HepG2 (cell line): Measurements from ENCODE around the gene VAC14. TPM values are rescaled to one million over a fixed set of nuclear protein-coding genes. Genes with fewer than 3 reads are reported as not detected.

Source experiments
- ATF7 ChIP-seq, 2 experiments: fragments of 450-650 bp in 1 of 2; sonication (generic) in 1 of 2; formaldehyde crosslinking in 1 of 2; IDR thresholded peaks; 2 replicates each; pipeline versions ENCODE4 v1.4.0 to v1.6.1; 2016 to 2020; ENCODE audit warnings: antibody characterized with exemption in 1 of 2, mild to moderate bottlenecking in 1 of 2, missing genetic modification reagents in 1 of 2
- CAMTA2 ChIP-seq: sonication (generic); formaldehyde crosslinking; IDR thresholded peaks from 2 replicates; pipeline ENCODE4 v1.4.0; 2020; ENCODE audit warnings: mild to moderate bottlenecking, missing genetic modification reagents, borderline replicate concordance
- GATAD2A ChIP-seq: IDR thresholded peaks from 2 replicates; pipeline ENCODE4 v1.6.1; 2016
- KLF16 ChIP-seq, 2 experiments: sonication (generic) in 1 of 2; formaldehyde crosslinking in 1 of 2; IDR thresholded peaks; 2 replicates each; pipeline versions ENCODE4 v1.6.1 to v1.8.0; 2016 to 2023; ENCODE audit warnings: missing genetic modification reagents in 2 of 2, missing compliant biosample characterization in 1 of 2
- NFYC ChIP-seq: IDR thresholded peaks from 2 replicates; pipeline ENCODE4 v1.6.1; 2016; ENCODE audit warnings: missing genetic modification reagents, missing compliant biosample characterization
- POGZ ChIP-seq: sonication (generic); formaldehyde crosslinking; IDR thresholded peaks from 2 replicates; pipeline ENCODE4 v1.4.0; 2020; ENCODE audit warnings: mild to moderate bottlenecking, missing genetic modification reagents
- REXO4 ChIP-seq: sonication (generic); formaldehyde crosslinking; IDR thresholded peaks from 2 replicates; pipeline ENCODE4 v1.8.0; 2022; ENCODE audit warnings: missing genetic modification reagents, mild to moderate bottlenecking, borderline replicate concordance
- SETDB1 ChIP-seq: sonication (generic); formaldehyde crosslinking; IDR thresholded peaks from 2 replicates; pipeline ENCODE4 v1.5.1; 2020; ENCODE audit warnings: missing genetic modification reagents, mild to moderate bottlenecking, borderline replicate concordance
- TRAFD1 ChIP-seq: sonication (generic); formaldehyde crosslinking; IDR thresholded peaks from 2 replicates; pipeline ENCODE4 v1.5.1; 2020; ENCODE audit warnings: missing genetic modification reagents, mild to moderate bottlenecking, borderline replicate concordance
- TRIM24 ChIP-seq: sonication (generic); formaldehyde crosslinking; IDR thresholded peaks from 2 replicates; pipeline ENCODE4 v1.8.0; 2022; ENCODE audit warnings: mild to moderate bottlenecking, missing genetic modification reagents
- ZBTB33 ChIP-seq: sonication (generic); formaldehyde crosslinking; IDR thresholded peaks from 2 replicates; pipeline ENCODE4 v1.4.0; 2020; ENCODE audit warnings: missing genetic modification reagents
- ZNF142 ChIP-seq: sonication (generic); formaldehyde crosslinking; IDR thresholded peaks from 2 replicates; pipeline ENCODE4 v1.4.0; 2020; ENCODE audit warnings: missing genetic modification reagents
- ZNF33B ChIP-seq: sonication (generic); formaldehyde crosslinking; IDR thresholded peaks from 2 replicates; pipeline ENCODE4 v1.5.1; 2020; ENCODE audit warnings: mild to moderate bottlenecking, missing genetic modification reagents
- ZNF749 ChIP-seq: sonication (generic); formaldehyde crosslinking; IDR thresholded peaks from 2 replicates; pipeline ENCODE4 v1.8.0; 2022; ENCODE audit warnings: mild to moderate bottlenecking, missing genetic modification reagents, moderate library complexity, borderline replicate concordance
- ZSCAN29 ChIP-seq: sonication (generic); formaldehyde crosslinking; conservative IDR thresholded peaks from 2 replicates; pipeline ENCODE4 v1.4.0; 2020; ENCODE audit warnings: mild to moderate bottlenecking, missing genetic modification reagents
- polyA plus RNA-seq, 8 experiments: library from polyadenylated mRNA; depleted of rRNA in 3 of 8; stranded (reverse) in 7 of 8; unstranded in 1 of 8; fragments of >200 nt; fragmentation: Illumina TruSeq in 4 of 8; extraction: Trizol in 4 of 8; gene quantifications; 2 replicates each; pipeline versions ENCODE4 v1.2.1 to v1.2.3, GENCODE V29; 2011 to 2016; ENCODE audit warnings: low read depth in 4 of 8, missing spikeins in 1 of 8, mixed read lengths in 1 of 8; ENCODE audit not compliant: insufficient read depth in 1 of 8
- total RNA-seq, 5 experiments: library from RNA; depleted of rRNA; stranded (reverse); fragments of >200 nt; fragmentation: Illumina TruSeq; extraction: Trizol; gene quantifications; 2 replicates each; pipeline ENCODE4 v1.2.3, GENCODE V29; 2016; ENCODE audit warnings: low read depth in 1 of 5
- TF ChIP-seq, protein P1 (sequence below): sonication (generic); formaldehyde crosslinking; IDR thresholded peaks from 2 replicates; pipeline ENCODE4 v1.5.0; 2020; ENCODE audit warnings: missing genetic modification reagents, mild to moderate bottlenecking, borderline replicate concordance

VAC14 gene
- total and polyA plus RNA-seq, 2 of the 13 experiments (the other 11 are each of a cell fraction or from before 2014, with no cell fraction given) = 23.5 to 24.6 TPM

- peak; percentile 4; the same call in 1 of the 2 replicates for TF ChIP-seq ZNF142 (CRISPR knock-in tag)
- peak; percentile 89; the same call in 1 of the 2 replicates for TF ChIP-seq ZNF33B (CRISPR knock-in tag)
- peak; percentile 86; the same call in 1 of the 2 replicates for TF ChIP-seq CAMTA2
- TF ChIP-seq TRIM24 (CRISPR knock-in tag) = no peak
- TF ChIP-seq, protein P1, sequence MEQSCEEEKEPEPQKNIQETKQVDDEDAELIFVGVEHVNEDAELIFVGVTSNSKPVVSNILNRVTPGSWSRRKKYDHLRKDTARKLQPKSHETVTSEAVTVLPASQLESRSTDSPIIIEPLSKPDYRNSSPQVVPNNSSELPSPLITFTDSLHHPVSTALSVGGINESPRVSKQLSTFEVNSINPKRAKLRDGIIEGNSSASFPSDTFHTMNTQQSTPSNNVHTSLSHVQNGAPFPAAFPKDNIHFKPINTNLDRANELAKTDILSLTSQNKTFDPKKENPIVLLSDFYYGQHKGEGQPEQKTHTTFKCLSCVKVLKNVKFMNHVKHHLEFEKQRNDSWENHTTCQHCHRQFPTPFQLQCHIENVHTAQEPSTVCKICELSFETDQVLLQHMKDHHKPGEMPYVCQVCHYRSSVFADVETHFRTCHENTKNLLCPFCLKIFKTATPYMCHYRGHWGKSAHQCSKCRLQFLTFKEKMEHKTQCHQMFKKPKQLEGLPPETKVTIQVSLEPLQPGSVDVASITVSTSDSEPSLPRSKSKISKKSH (CRISPR knock-in tag) = peak; percentile 49; the same call in 1 of the 2 replicates
- TF ChIP-seq TRAFD1 (CRISPR knock-in tag) = no peak
- no peak; a peak in 1 of 4 replicates for TF ChIP-seq KLF16 (CRISPR knock-in tag; IDR thresholded peaks at IDR 0.05)
- no peak for TF ChIP-seq ATF7 (IDR thresholded peaks at IDR 0.05)
- no peak; the same call in 1 of the 2 replicates for TF ChIP-seq ATF7 (CRISPR knock-in tag; IDR thresholded peaks at IDR 0.05)
- no peak for TF ChIP-seq NFYC (CRISPR knock-in tag)
- TF ChIP-seq POGZ (CRISPR knock-in tag) = peak; percentile 10; the same call in 1 of the 2 replicates
- no peak for TF ChIP-seq ZSCAN29 (CRISPR knock-in tag)
- no peak for TF ChIP-seq SETDB1 (CRISPR knock-in tag)
- peak; percentile 72; the same call in 1 of the 2 replicates for TF ChIP-seq ZBTB33 (CRISPR knock-in tag)
- TF ChIP-seq REXO4 (CRISPR knock-in tag) = no peak
- no peak for TF ChIP-seq GATAD2A
- peak; percentile 93; the same call in 1 of the 2 replicates for TF ChIP-seq ZNF749 (CRISPR knock-in tag)
Measured at GRCh38 chr16:70725912-70726828, 74.8 kb downstream of the VAC14 start (continued).
